ENCODE results near the gene GTF3C5.
A peak's percentile ranks its signal among the peaks of the same experiment; 100 is the strongest.
"Not testable (repeated sequence)": the region's sequence is repeated elsewhere in the genome, so short reads cannot be mapped to it uniquely, and the experiment has no call there.

The GTF3C5 gene

GRCh38 chr9:133083688-133084087 is 52.9 kb downstream of the GTF3C5 start:
- H3K14ac ChIP-seq (ENCODE audit: low read length); H3K27me3 ChIP-seq (ENCODE audit: control insufficient read depth in 3 of 3, insufficient read depth in 3 of 3, low read depth in 1 of 3, low read length in 3 of 3); H3K4me2 ChIP-seq (ENCODE audit: insufficient read depth, low read length, poor library complexity, severe bottlenecking); H3K9me3 ChIP-seq (replicated peaks in 1 of 2; ENCODE audit: control insufficient read depth in 2 of 2, insufficient read depth in 1 of 2, low read depth in 1 of 2, low read length in 2 of 2); H2BK120ac ChIP-seq (ENCODE audit: low read depth, low read length); H3K18ac ChIP-seq (ENCODE audit: low read length); H2BK15ac ChIP-seq (ENCODE audit: low read length); H3K4me3 ChIP-seq (ENCODE audit: low read length in 2 of 2); H2BK12ac ChIP-seq (ENCODE audit: low read length); H4K8ac ChIP-seq (ENCODE audit: low read depth, low read length); H3K79me1 ChIP-seq (ENCODE audit: low read depth, low read length); H2BK5ac ChIP-seq (ENCODE audit: low read length); H3K36me3 ChIP-seq (replicated peaks in 1 of 2; ENCODE audit: control insufficient read depth in 2 of 2, insufficient read depth in 2 of 2, low read length in 2 of 2); H3K4me1 ChIP-seq (ENCODE audit: control insufficient read depth in 2 of 2, insufficient read depth in 1 of 2, low read depth in 1 of 2, low read length in 2 of 2); DNase-seq (ENCODE audit: low spot score); H3K4ac ChIP-seq (ENCODE audit: low read length); H3K23ac ChIP-seq (ENCODE audit: low read depth, low read length, poor library complexity); H3K27ac ChIP-seq (replicated peaks; ENCODE audit: low read length); H2AK5ac ChIP-seq (ENCODE audit: low read depth, low read length); H4K91ac ChIP-seq (ENCODE audit: low read depth, low read length, poor library complexity); H3K9ac ChIP-seq (ENCODE audit: low read depth, low read length, poor library complexity); H2AFZ ChIP-seq (ENCODE audit: low read length): not testable (repeated sequence)
- no CpG with 5 or more reads among the region's 9 CpGs for WGBS, 2 donors (ENCODE audit: extremely low coverage in 2 of 2, insufficient read length in 2 of 2, insufficient replicate concordance in 1 of 2)

DNA sequence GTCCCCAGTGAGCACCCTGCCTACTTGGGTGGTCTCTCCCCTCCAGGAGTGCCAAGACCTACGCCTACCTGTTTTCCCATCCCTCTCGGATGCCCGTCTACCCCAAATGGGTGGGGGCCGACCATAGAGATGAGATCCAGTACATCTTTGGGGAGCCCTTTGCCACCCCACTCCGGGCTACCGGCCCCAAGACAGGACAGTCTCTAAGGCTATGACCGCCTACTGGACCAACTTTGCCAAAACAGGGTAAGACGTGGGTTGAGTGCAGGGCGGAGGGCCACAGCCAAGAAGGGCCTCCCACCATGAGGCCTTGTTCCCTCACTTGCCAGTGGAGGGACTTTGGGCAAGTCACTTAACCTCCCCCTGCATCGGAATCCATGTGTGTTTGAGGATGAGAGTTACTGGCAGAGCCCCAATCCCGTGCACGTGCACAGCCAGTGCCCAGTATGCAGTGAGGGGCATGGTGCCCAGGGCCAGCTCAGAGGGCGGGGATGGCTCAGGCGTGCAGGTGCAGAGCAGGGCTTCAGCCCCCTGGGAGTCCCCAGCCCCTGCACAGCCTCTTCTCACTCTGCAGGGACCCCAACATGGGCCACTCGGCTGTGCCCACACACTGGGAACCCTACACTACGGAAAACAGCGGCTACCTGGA is 55.5 kb downstream of the GTF3C5 start:
- not testable (repeated sequence) for H3K14ac ChIP-seq (ENCODE audit: low read length); H4K8ac ChIP-seq (ENCODE audit: low read depth, low read length); H2BK15ac ChIP-seq (ENCODE audit: low read length); H3K4me2 ChIP-seq (ENCODE audit: insufficient read depth, low read length, poor library complexity, severe bottlenecking); H3K36me3 ChIP-seq (replicated peaks in 1 of 2; ENCODE audit: control insufficient read depth in 2 of 2, insufficient read depth in 2 of 2, low read length in 2 of 2); H3K79me1 ChIP-seq (ENCODE audit: low read depth, low read length); H2AK5ac ChIP-seq (ENCODE audit: low read depth, low read length); H3K23ac ChIP-seq (ENCODE audit: low read depth, low read length, poor library complexity); H2AFZ ChIP-seq (ENCODE audit: low read length); H2BK5ac ChIP-seq (ENCODE audit: low read length); H3K4me1 ChIP-seq (ENCODE audit: control insufficient read depth in 2 of 2, insufficient read depth in 1 of 2, low read depth in 1 of 2, low read length in 2 of 2); DNase-seq (ENCODE audit: low spot score); H3K4ac ChIP-seq (ENCODE audit: low read length); H2BK12ac ChIP-seq (ENCODE audit: low read length); H3K9ac ChIP-seq (ENCODE audit: low read depth, low read length, poor library complexity); H3K9me3 ChIP-seq (replicated peaks in 1 of 2; ENCODE audit: control insufficient read depth in 2 of 2, insufficient read depth in 1 of 2, low read depth in 1 of 2, low read length in 2 of 2); H3K18ac ChIP-seq (ENCODE audit: low read length); H3K27ac ChIP-seq (replicated peaks; ENCODE audit: low read length); H3K27me3 ChIP-seq (ENCODE audit: control insufficient read depth in 3 of 3, insufficient read depth in 3 of 3, low read depth in 1 of 3, low read length in 3 of 3); H2BK120ac ChIP-seq (ENCODE audit: low read depth, low read length); H4K91ac ChIP-seq (ENCODE audit: low read depth, low read length, poor library complexity); H3K4me3 ChIP-seq (ENCODE audit: low read length in 2 of 2)
- WGBS, 2 donors (ENCODE audit: extremely low coverage in 2 of 2, insufficient read length in 2 of 2, insufficient replicate concordance in 1 of 2): no CpG with 5 or more reads among the region's 17 CpGs

DNA sequence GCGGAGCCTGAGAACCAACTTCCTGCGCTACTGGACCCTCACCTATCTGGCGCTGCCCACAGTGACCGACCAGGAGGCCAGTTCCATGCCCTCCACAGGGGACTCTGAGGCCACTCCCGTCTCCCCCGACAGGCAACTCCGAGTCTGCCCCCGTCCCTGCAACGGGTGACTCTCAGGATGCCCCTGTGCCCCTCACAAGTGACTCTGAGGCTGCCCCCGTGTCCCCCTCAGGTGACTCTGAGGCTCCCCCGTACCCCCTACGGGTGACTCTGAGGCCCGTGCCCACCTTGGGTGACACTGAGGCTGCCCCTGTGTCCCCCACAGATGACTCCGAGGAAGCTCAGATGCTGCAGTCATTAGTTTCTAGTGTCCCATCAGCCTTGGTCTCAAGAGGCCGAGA is 56.1 kb downstream of the GTF3C5 start:
- H3K9me3 ChIP-seq (replicated peaks in 1 of 2; ENCODE audit: control insufficient read depth in 2 of 2, insufficient read depth in 1 of 2, low read depth in 1 of 2, low read length in 2 of 2): no peaks in the 10 kb centered on the region
- H3K36me3 ChIP-seq (replicated peaks in 1 of 2; ENCODE audit: control insufficient read depth in 2 of 2, insufficient read depth in 2 of 2, low read length in 2 of 2): no peaks in the 10 kb centered on the region
- H3K9ac ChIP-seq (ENCODE audit: low read depth, low read length, poor library complexity): no peak overlapping the region
- no peak overlapping the region for H3K4ac ChIP-seq (ENCODE audit: low read length)
- no peak overlapping the region for H2BK120ac ChIP-seq (ENCODE audit: low read depth, low read length)
- H4K91ac ChIP-seq (ENCODE audit: low read depth, low read length, poor library complexity): no peak overlapping the region
- no peaks in the 10 kb centered on the region for H3K79me1 ChIP-seq (ENCODE audit: low read depth, low read length)
- peaks cover 0 to 2% of the 10 kb centered on the region in 2 donors for H3K4me1 ChIP-seq (ENCODE audit: control insufficient read depth in 2 of 2, insufficient read depth in 1 of 2, low read depth in 1 of 2, low read length in 2 of 2)
- H3K23ac ChIP-seq (ENCODE audit: low read depth, low read length, poor library complexity): no peak overlapping the region
- H2AFZ ChIP-seq (ENCODE audit: low read length): no peak overlapping the region
- no peak overlapping the region for H3K4me3 ChIP-seq (ENCODE audit: low read length in 2 of 2)
- no peak overlapping the region for H4K8ac ChIP-seq (ENCODE audit: low read depth, low read length)
- no peak overlapping the region for H3K14ac ChIP-seq (ENCODE audit: low read length)
- no peak for DNase-seq (ENCODE audit: low spot score)
- no peak overlapping the region for H2BK12ac ChIP-seq (ENCODE audit: low read length)
- no CpG with 5 or more reads among the region's 15 CpGs for WGBS, 2 donors (ENCODE audit: extremely low coverage in 2 of 2, insufficient read length in 2 of 2, insufficient replicate concordance in 1 of 2)
- no peak overlapping the region for H3K4me2 ChIP-seq (ENCODE audit: insufficient read depth, low read length, poor library complexity, severe bottlenecking)
- H2BK5ac ChIP-seq (ENCODE audit: low read length): peak overlapping the region; percentile 24
- H3K27ac ChIP-seq (replicated peaks; ENCODE audit: low read length): no peak overlapping the region
- H3K18ac ChIP-seq (ENCODE audit: low read length): peak overlapping the region; percentile 28
- no peaks in the 10 kb centered on the region for H3K27me3 ChIP-seq (ENCODE audit: control insufficient read depth in 3 of 3, insufficient read depth in 3 of 3, low read depth in 1 of 3, low read length in 3 of 3)
- H2BK15ac ChIP-seq (ENCODE audit: low read length): no peak overlapping the region
- H2AK5ac ChIP-seq (ENCODE audit: low read depth, low read length): no peak overlapping the region

DNA sequence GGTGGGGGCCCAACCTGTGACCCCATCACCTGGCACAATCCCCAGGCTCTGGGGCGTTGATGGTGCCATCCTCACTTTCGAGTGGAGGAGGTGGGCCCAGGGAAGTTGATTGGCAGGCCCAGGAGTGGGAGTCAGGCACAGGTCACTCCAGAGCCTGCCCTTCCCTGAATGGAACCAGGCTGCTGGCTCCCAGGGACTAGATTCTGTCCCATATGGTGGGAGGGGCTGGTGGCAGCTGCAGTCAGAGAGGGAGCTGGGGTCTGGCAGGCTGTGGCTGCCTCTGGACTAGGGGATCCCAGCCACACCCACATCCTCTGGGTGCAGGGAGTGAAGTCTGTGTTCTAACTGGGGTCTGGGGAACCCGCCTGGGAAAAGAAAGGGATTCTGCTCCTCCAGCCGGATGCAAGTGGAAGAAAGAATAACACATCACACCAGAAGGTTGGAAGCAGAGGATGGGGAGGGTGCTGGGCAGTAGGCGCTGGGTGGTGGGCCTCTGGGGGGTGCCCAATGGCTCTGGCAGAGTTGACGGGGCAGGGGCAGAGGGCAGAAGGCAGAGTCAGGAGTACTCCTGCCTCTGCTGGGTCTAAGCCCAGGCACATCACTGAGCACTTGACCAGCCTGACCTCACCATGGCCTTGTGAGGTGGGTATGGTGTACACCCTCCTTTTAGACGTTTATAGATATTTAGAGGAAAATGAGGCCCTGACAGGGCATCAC is 56.8 kb downstream of the GTF3C5 start:
- Histone ChIP-seq H3K27me3 (ENCODE audit: control insufficient read depth in 3 of 3, insufficient read depth in 3 of 3, low read depth in 1 of 3, low read length in 3 of 3) (no peaks in the 10 kb centered on the region), H3K23ac (ENCODE audit: low read depth, low read length, poor library complexity) (no peak overlapping the region), H4K8ac (ENCODE audit: low read depth, low read length) (no peak overlapping the region), H3K36me3 (replicated peaks in 1 of 2; ENCODE audit: control insufficient read depth in 2 of 2, insufficient read depth in 2 of 2, low read length in 2 of 2) (no peaks in the 10 kb centered on the region), H3K14ac (ENCODE audit: low read length) (peak overlapping the region; percentile 38), H3K4me3 (ENCODE audit: low read length in 2 of 2) (no peak overlapping the region), H3K4ac (ENCODE audit: low read length) (no peak overlapping the region), H3K4me2 (ENCODE audit: insufficient read depth, low read length, poor library complexity, severe bottlenecking) (no peak overlapping the region), H3K9ac (ENCODE audit: low read depth, low read length, poor library complexity) (peak overlapping the region; percentile 0), H2BK15ac (ENCODE audit: low read length) (peak overlapping the region; percentile 15), H2AK5ac (ENCODE audit: low read depth, low read length) (no peak overlapping the region), H2AFZ (ENCODE audit: low read length) (no peak overlapping the region), H2BK120ac (ENCODE audit: low read depth, low read length) (no peak overlapping the region), H4K91ac (ENCODE audit: low read depth, low read length, poor library complexity) (no peak overlapping the region), H3K4me1 (ENCODE audit: control insufficient read depth in 2 of 2, insufficient read depth in 1 of 2, low read depth in 1 of 2, low read length in 2 of 2) (peaks cover 0 to 2% of the 10 kb centered on the region in 2 donors), H3K9me3 (replicated peaks in 1 of 2; ENCODE audit: control insufficient read depth in 2 of 2, insufficient read depth in 1 of 2, low read depth in 1 of 2, low read length in 2 of 2) (no peaks in the 10 kb centered on the region), H3K27ac (replicated peaks; ENCODE audit: low read length) (no peak overlapping the region), H2BK12ac (ENCODE audit: low read length) (no peak overlapping the region), H3K18ac (ENCODE audit: low read length) (no peak overlapping the region), H3K79me1 (ENCODE audit: low read depth, low read length) (no peaks in the 10 kb centered on the region), H2BK5ac (ENCODE audit: low read length) (peak overlapping the region; percentile 24)
- no CpG with 5 or more reads among the region's 7 CpGs for WGBS, 2 donors (ENCODE audit: extremely low coverage in 2 of 2, insufficient read length in 2 of 2, insufficient replicate concordance in 1 of 2)
- DNase-seq (ENCODE audit: low spot score): no peak

Data from neuronal stem cell (in vitro differentiated cells).